C1 segment of cervical spinal cord (tissue), 14 donors: ENCODE results near the gene TANC2.
"Not testable (repeated sequence)": the region's sequence is repeated elsewhere in the genome, so short reads cannot be mapped to it uniquely, and the experiment has no call there.

ENCODE experiments used
- DNase-seq, 14 donors: peaks; one replicate each; lab custom pipeline; 2025; lab: John Stamatoyannopoulos, UW

TANC2 gene

DNA sequence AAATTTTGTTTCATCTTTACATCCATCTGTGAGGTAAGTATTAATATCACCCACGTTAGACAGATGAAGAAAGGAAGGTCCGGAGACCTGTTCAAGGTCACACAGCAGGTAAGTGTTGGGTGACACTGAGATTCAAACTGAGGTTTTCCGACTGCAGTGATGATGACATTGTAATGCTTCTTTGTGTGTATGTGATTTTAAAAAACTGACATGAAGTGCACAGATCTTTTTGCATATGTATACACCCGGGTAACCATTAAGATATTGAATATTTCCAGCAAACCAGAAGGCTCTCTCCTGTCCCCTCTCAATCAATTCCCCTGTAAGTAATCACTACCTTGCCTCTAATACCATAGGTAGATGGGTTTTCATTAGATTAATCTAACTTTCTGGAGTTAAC is 1.5 kb upstream of the TANC2 start:
- no peak for DNase-seq

- no peak for DNase-seq
These were observed 805 bp upstream of the TANC2 start for GRCh38 chr17:62965174-62965685.

GRCh38 chr17:62966426-62967204 is 580 bp downstream of the TANC2 start:
- DNase-seq = peak in 8 of 14 donors; percentile 29 to 63 (median 38)

GRCh38 chr17:62967205-62967529 is 1.1 kb downstream of the TANC2 start:
- DNase-seq = no peak

DNA sequence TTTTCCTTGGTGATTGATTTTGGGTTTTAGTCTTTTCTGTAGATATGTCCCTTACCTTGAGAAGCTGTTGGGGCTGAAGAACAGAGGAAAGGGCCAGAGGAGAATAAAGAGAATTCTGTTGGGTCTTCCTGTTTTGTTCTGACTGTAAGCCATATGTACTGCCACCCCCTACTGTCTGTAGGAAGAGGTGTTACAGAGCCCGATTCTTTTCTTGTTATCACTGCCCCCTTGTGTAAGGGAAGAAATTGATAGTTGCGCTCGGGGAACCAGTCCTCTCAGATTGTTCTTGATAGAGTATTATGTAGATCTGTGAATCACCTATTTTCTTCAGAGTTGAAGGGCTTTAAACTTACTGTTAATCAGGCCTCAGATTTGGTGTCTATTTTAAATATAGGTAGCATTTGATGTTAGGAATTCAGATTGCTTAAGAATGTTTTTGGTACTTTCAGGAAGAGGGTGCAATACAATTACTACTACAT is 2.4 kb downstream of the TANC2 start:
- DNase-seq = peak in 8 of 14 donors; percentile 2 to 42 (median 8)

DNA sequence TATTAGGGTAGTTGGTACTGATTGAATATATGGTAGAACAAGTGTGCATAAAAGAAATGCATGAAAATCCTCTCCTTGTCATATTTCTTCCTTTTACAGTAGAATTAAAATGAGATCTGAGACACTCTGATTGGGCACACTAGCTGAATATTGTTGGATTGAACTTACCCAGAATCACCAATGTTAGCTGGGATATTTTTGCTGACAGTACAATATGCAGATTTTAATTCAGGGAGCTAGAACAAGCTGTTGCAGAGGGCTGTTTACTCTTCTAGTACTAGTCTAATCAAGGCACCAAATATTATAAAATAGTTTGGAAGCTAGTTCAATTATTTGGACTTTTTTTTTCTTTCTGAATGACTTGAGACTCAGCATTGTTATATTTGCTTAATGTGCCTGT is 4.6 kb downstream of the TANC2 start:
- DNase-seq = no peak

GRCh38 chr17:62971853-62972252 is 5.8 kb downstream of the TANC2 start:
- no peak for DNase-seq

DNA sequence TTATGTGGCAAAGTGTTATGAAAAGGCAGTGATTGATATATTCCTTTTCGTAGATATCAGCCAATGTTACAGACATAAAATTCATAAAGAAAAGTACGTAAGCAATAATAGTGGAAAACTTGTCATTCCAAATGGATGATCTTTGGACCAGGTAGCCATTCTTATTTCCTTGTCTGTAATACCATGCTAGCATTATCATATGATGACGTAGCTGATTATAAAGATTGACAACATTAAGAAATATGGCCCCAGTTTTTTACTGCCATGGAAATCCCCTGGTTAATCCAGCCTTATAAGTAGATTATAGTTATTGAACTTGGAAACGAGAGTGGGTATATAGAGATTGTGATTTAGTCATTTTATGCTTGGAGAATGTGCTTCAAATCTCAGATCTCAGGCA is 8.8 kb downstream of the TANC2 start:
- DNase-seq = no peak

GRCh38 chr17:62975206-62975605 is 9.2 kb downstream of the TANC2 start:
- DNase-seq = no peak

- not testable (repeated sequence) for DNase-seq
These were observed 10.7 kb downstream of the TANC2 start for GRCh38 chr17:62976643-62977231.

GRCh38 chr17:62980842-62981241 is 14.8 kb downstream of the TANC2 start:
- DNase-seq = no peak

GRCh38 chr17:62981933-62982332 is 15.9 kb downstream of the TANC2 start:
- DNase-seq = no peak

DNA sequence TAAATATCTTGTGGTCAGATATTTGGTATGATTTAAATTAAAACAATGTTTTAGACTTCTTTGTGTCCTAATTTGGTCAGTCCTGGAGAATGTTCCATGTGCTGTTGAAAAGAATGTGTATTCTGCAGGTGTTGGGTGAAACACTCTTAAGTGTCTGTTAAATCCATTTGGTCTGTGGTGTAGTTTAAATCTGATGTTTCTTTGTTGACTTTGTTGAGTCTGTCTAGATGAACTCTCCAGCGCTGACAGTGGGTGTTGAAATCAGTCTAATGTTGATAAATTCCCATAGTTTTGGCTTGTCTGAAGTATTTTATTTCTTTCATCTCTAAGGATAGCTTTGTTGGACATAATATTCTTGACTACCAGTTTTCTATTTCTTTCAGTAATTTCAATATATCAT is 18.8 kb downstream of the TANC2 start:
- DNase-seq = no peak

DNA sequence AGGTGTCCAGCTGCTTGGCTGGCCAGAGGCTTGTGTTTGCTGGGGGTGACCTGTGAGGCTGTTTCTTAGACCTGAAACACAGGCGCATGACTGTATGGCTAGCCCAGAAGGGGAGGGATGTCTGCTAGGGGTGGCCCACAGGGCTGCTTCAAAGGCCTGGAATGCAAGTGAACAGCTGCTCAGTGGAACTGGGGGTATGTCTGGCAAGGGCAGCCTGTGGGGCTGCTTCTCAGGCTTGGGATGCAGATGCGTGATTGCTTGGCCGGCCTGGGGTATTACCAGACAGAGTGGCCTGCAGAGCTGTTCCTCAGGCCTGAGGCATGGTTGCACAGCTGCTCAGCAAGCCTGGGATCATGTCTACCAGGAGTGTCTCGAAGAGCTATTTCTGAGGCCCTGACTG is 20.5 kb downstream of the TANC2 start:
- DNase-seq = no peak

- DNase-seq = no peak
These were observed 21.1 kb downstream of the TANC2 start for GRCh38 chr17:62987136-62987535.

DNA sequence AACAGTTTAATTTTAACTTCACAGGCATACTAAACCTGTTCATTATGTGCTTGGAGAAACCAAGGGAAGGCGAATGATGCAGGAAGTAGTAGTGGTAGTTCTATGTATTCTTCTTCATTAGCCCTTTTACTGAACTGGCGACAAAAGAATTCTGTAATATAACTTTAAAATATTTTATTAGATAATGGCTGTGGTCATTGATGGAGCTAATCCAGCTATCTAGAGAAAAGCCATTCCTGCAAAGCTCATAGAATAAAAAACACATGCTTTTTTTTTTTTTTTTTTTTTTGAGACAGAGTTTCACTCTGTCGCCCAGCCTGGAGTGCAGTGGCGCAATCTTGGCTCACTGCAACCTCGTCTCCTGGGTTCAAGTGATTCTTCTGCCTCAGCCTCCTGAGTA is 23.5 kb downstream of the TANC2 start:
- DNase-seq = no peak

DNA sequence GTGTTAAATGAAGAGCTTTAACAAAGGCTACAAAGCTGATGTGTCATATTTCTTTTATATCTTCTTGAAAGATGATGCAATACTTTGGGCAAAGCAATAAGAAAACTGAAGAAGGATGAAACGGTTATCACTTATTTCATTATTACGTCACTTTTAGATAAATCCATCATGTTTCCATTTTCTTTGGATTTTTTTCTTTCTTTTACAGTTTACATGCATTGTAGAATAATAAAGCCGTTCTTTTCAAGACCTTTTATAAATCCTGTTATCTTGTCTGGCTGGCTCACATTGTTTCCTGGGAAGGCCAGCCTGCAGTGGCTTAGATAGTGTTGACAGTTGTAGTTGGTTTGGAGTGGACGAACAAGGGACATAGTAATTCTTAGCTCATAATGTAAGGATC is 28.9 kb downstream of the TANC2 start:
- DNase-seq = no peak

GRCh38 chr17:62995377-62995885 is 29.4 kb downstream of the TANC2 start:
- peak in 3 of 14 donors; percentile 1 to 7 (median 5) for DNase-seq

DNA sequence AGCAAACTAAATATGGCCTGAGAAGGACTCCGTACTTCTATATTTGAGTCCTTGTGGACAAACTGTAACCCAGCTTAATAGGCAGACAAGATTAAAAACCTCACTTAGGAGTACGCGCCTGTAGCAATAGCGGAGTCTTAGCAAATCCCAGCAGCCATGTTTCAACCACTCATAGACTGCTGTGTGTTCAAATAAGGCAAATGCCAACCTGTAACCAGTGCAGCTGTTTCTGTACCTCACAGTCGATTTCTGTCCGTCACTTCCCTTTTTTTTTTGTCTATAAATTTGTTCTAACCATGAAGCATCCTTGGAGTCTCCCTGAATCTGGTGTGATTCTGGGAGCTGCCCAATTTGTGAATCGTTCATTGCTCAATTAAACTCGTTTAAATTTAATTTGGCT is 30.2 kb downstream of the TANC2 start:
- DNase-seq = no peak

- no peak for DNase-seq
These were observed 32.1 kb downstream of the TANC2 start for GRCh38 chr17:62998166-62998565.

- DNase-seq = no peak
These were observed 32.8 kb downstream of the TANC2 start for GRCh38 chr17:62998665-62999393.

DNA sequence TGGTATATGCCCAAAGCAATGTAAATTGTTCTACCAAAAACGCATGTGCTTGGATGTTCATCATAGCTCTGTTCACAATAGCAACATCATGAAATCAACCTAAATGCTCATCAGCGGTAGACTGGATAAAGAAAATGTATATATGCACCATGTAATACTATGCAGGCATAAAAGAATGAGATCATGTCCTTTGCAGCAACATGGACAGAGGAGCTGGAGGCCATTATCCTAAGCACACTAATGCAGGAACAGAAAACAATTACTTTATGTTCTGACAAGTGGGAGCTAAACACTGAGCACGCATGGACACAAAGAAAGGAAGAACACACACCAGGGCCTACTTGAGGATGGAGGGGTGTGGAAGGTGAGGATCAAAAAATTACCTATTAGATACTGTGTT is 33.7 kb downstream of the TANC2 start:
- no peak for DNase-seq
